SK-N-SH treated with all-trans-retinoic acid at 6 μM for 48 hours (cell line): ENCODE measurements around the gene GCLM.

ENCODE experiments used
- ATAC-seq: fragments of 200-7000 bp; cut with Tn5 transposase; 3 replicates; pipeline ENCODE4 v1.9.1; 2020; ENCODE audit warnings: mild to moderate bottlenecking, moderate library complexity
- ARNTL ChIP-seq: fragments of 450-650 bp; formaldehyde crosslinking; IDR thresholded peaks from 2 replicates; pipeline ENCODE4 v1.5.0; 2020; ENCODE audit warnings: low read depth, mild to moderate bottlenecking, moderate library complexity, borderline replicate concordance
- BACH2 ChIP-seq: fragments of 250-450 bp; sonication (Bioruptor Pico); IDR thresholded peaks from 2 replicates; pipeline ENCODE4 v1.9.0; 2021; ENCODE audit warnings: mild to moderate bottlenecking, borderline replicate concordance
- CSDC2 ChIP-seq: fragments of 250-450 bp; sonication (Bioruptor Pico); IDR thresholded peaks from 2 replicates; pipeline ENCODE4 v1.5.0; 2020; ENCODE audit warnings: mild to moderate bottlenecking, moderate library complexity
- CSRNP3 ChIP-seq: fragments of 250-450 bp; sonication (Bioruptor Pico); IDR thresholded peaks from 2 replicates; pipeline ENCODE4 v1.5.1; 2021; ENCODE audit warnings: mild to moderate bottlenecking, moderate library complexity
- ISL1 ChIP-seq: fragments of 250-450 bp; sonication (Bioruptor Pico); IDR thresholded peaks from 2 replicates; pipeline ENCODE4 v2.1.2; 2022; ENCODE audit warnings: mild to moderate bottlenecking, moderate library complexity
- OSR1 ChIP-seq: fragments of 250-450 bp; sonication (Bioruptor Pico); IDR thresholded peaks from 2 replicates; pipeline ENCODE4 v1.8.0; 2022; ENCODE audit warnings: moderate library complexity, mild to moderate bottlenecking, inconsistent platforms
- POU6F1 ChIP-seq: fragments of 250-450 bp; sonication (Bioruptor Pico); IDR thresholded peaks from 2 replicates; pipeline ENCODE4 v1.8.0; 2021; ENCODE audit warnings: low read depth, mild to moderate bottlenecking, moderate library complexity, borderline replicate concordance
- RARB ChIP-seq: fragments of 250-450 bp; sonication (Bioruptor Pico); IDR thresholded peaks from 2 replicates; pipeline ENCODE4 v1.8.0; 2021; ENCODE audit warnings: mild to moderate bottlenecking, moderate library complexity
- SNAI2 ChIP-seq: fragments of 250-450 bp; sonication (Bioruptor Pico); IDR thresholded peaks from 2 replicates; pipeline ENCODE4 v1.5.0; 2020; ENCODE audit warnings: mild to moderate bottlenecking, moderate library complexity
- TCF4 ChIP-seq: fragments of 250-450 bp; sonication (Bioruptor Pico); IDR thresholded peaks from 2 replicates; pipeline ENCODE4 v1.8.0; 2021; ENCODE audit warnings: mild to moderate bottlenecking, moderate library complexity, borderline replicate concordance
- ZC3H10 ChIP-seq: fragments of 250-450 bp; sonication (Bioruptor Pico); IDR thresholded peaks from 2 replicates; pipeline ENCODE4 v1.5.1; 2021; ENCODE audit warnings: mild to moderate bottlenecking, moderate library complexity
- ZFP3 ChIP-seq: fragments of 250-450 bp; sonication (Bioruptor Pico); IDR thresholded peaks from 2 replicates; pipeline ENCODE4 v1.5.0; 2020; ENCODE audit warnings: mild to moderate bottlenecking, moderate library complexity
- ZNF565 ChIP-seq: fragments of 450-650 bp; formaldehyde crosslinking; conservative IDR thresholded peaks from 2 replicates; pipeline ENCODE4 v1.5.0; 2020; ENCODE audit warnings: low read depth, mild to moderate bottlenecking, moderate library complexity
- ZNF70 ChIP-seq: fragments of 450-650 bp; formaldehyde crosslinking; IDR thresholded peaks from 2 replicates; pipeline ENCODE4 v1.5.0; 2020; ENCODE audit warnings: mild to moderate bottlenecking, moderate library complexity
- ZNF8 ChIP-seq: fragments of 450-650 bp; formaldehyde crosslinking; IDR thresholded peaks from 2 replicates; pipeline ENCODE4 v1.5.0; 2020; ENCODE audit warnings: mild to moderate bottlenecking, moderate library complexity
- TF ChIP-seq, protein P1 (sequence below): fragments of 250-450 bp; sonication (Bioruptor Pico); IDR thresholded peaks from 2 replicates; pipeline ENCODE4 v1.5.0; 2020; ENCODE audit warnings: mild to moderate bottlenecking, moderate library complexity
- TF ChIP-seq, protein P2 (sequence below): fragments of 250-450 bp; sonication (Bioruptor Pico); IDR thresholded peaks from 2 replicates; pipeline ENCODE4 v1.8.0; 2020; ENCODE audit warnings: mild to moderate bottlenecking, moderate library complexity, borderline replicate concordance
- TF ChIP-seq, protein P3 (sequence below): fragments of 250-450 bp; sonication (Bioruptor Pico); IDR thresholded peaks from 2 replicates; pipeline ENCODE4 v1.5.1; 2020; ENCODE audit warnings: low read depth, mild to moderate bottlenecking, moderate library complexity

The GCLM gene

DNA sequence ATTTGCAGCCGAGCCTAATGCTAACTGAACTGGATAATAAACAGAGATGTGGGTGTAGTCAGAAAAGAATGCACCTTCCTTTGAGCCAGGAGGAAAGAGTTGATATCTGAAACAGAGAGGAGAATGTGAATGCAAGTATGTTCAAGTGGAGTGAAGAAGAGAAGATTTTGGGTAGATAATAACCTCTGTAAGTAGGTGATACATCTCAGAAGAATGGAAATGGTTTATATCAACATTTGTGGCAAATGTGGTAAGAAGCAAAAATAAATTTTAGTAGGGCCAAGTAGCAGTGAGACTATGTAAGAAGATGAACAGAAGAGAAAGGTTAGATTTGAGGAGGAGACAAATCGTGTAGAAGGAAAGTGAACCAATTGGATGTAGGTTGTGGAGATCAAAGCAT lies 28.5 kb downstream of the GCLM start:
- TF ChIP-seq CSRNP3 (CRISPR knock-in tag) (no peak), OSR1 (CRISPR knock-in tag) (no peak), TCF4 (no peak), ISL1 (CRISPR knock-in tag) (no peak), RARB (CRISPR knock-in tag) (no peak), ZNF8 (CRISPR knock-in tag) (no peak), SNAI2 (CRISPR knock-in tag) (no peak), CSDC2 (CRISPR knock-in tag) (no peak), ZFP3 (CRISPR knock-in tag) (no peak), ZNF70 (CRISPR knock-in tag) (no peak), ZNF565 (CRISPR knock-in tag) (no peak)
- TF ChIP-seq, all 23 proteins: peak for 0

DNA sequence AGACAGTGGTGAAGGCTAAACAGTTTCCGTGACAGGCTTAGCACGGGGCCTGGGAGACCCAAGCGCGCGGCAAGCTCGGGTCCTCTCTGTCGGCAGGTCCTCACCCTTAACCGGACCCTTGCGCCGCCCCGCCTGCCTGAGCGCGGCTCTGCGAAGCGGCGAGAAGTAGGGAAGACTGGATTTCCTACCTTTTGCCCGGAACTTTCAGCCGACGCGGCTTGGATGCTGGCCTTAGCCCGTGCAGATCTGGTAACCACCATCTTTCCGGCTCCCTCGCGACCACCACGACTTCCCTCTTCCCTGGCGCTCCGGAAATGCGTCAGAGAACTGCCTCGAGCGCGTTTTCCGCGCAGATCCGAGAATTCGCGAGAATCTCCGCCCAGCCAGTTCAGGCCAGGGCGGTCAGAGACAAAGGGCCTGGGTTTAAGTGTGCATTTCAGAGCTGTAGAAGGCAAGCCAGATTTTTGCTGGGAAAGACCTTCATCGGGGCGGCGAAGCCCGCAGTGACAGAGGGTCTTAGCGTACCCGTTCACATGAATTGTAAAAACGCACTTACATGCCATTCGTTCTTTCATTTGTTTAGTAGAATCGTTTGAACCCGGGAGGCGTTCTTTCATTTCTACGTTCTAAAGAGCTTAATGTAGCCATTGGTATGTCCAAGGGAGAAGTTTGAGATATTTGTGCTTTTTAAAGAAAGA lies 30.2 kb downstream of the GCLM start, which contains the start of gene DNTTIP2:
Gene DNTTIP2, minus strand, starts transcription at position 318 of the 698 bp plus-strand sequence. Its CDS starts 58 bp downstream, at position 260.
- TF ChIP-seq POU6F1 (no peak), BACH2 (CRISPR knock-in tag) (no peak), RARB (CRISPR knock-in tag) (no peak), ZC3H10 (no peak)
- TF ChIP-seq, protein P1, sequence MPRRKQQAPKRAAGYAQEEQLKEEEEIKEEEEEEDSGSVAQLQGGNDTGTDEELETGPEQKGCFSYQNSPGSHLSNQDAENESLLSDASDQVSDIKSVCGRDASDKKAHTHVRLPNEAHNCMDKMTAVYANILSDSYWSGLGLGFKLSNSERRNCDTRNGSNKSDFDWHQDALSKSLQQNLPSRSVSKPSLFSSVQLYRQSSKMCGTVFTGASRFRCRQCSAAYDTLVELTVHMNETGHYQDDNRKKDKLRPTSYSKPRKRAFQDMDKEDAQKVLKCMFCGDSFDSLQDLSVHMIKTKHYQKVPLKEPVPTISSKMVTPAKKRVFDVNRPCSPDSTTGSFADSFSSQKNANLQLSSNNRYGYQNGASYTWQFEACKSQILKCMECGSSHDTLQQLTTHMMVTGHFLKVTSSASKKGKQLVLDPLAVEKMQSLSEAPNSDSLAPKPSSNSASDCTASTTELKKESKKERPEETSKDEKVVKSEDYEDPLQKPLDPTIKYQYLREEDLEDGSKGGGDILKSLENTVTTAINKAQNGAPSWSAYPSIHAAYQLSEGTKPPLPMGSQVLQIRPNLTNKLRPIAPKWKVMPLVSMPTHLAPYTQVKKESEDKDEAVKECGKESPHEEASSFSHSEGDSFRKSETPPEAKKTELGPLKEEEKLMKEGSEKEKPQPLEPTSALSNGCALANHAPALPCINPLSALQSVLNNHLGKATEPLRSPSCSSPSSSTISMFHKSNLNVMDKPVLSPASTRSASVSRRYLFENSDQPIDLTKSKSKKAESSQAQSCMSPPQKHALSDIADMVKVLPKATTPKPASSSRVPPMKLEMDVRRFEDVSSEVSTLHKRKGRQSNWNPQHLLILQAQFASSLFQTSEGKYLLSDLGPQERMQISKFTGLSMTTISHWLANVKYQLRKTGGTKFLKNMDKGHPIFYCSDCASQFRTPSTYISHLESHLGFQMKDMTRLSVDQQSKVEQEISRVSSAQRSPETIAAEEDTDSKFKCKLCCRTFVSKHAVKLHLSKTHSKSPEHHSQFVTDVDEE (CRISPR knock-in tag): peak; percentile 49; the same call in 1 of the 2 replicates
- TF ChIP-seq, protein P2, sequence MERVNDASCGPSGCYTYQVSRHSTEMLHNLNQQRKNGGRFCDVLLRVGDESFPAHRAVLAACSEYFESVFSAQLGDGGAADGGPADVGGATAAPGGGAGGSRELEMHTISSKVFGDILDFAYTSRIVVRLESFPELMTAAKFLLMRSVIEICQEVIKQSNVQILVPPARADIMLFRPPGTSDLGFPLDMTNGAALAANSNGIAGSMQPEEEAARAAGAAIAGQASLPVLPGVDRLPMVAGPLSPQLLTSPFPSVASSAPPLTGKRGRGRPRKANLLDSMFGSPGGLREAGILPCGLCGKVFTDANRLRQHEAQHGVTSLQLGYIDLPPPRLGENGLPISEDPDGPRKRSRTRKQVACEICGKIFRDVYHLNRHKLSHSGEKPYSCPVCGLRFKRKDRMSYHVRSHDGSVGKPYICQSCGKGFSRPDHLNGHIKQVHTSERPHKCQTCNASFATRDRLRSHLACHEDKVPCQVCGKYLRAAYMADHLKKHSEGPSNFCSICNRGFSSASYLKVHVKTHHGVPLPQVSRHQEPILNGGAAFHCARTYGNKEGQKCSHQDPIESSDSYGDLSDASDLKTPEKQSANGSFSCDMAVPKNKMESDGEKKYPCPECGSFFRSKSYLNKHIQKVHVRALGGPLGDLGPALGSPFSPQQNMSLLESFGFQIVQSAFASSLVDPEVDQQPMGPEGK (CRISPR knock-in tag): no peak
- peak; percentile 97 for ATAC-seq

More for the DNA sequence above, 28.5 kb downstream of the GCLM start:
- ATAC-seq: no peak

- TF ChIP-seq, protein P2 (CRISPR knock-in tag): no peak
- no peak for TF ChIP-seq ARNTL
- no peak for TF ChIP-seq ZNF8 (CRISPR knock-in tag)
- TF ChIP-seq ZC3H10: no peak
- no peak for TF ChIP-seq ZFP3 (CRISPR knock-in tag)
- TF ChIP-seq OSR1 (CRISPR knock-in tag): no peak
These were observed 30.7 kb downstream of the GCLM start for GRCh38 chr1:93878501-93878888.

DNA sequence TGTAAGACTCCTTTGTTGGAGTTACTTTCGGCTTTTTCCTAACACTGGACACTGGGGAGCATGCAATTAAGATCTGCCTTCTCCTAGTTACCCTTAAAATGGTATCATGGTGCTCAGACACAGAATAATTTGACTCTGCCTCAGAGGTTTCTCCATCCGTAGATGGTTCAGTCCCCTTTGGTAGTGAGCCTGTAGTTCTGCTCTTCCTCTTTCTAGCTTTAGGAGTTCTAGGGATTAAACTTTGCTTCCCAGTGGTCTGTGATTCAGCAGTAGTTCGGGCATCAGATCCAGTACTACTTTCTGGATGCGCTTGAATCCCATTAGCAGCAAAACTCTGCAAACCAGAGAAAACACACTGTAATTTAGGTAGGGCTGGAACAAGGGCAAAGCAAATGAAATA lies 31.7 kb downstream of the GCLM start:
- TF ChIP-seq RARB (CRISPR knock-in tag): no peak
- TF ChIP-seq ARNTL: no peak
- TF ChIP-seq CSDC2 (CRISPR knock-in tag): no peak
- TF ChIP-seq ZFP3 (CRISPR knock-in tag): no peak
- TF ChIP-seq, protein P3, sequence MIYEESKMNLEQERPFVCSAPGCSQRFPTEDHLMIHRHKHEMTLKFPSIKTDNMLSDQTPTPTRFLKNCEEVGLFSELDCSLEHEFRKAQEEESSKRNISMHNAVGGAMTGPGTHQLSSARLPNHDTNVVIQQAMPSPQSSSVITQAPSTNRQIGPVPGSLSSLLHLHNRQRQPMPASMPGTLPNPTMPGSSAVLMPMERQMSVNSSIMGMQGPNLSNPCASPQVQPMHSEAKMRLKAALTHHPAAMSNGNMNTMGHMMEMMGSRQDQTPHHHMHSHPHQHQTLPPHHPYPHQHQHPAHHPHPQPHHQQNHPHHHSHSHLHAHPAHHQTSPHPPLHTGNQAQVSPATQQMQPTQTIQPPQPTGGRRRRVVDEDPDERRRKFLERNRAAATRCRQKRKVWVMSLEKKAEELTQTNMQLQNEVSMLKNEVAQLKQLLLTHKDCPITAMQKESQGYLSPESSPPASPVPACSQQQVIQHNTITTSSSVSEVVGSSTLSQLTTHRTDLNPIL (CRISPR knock-in tag): no peak
- ATAC-seq: no peak

More at GRCh38 chr1:93878501-93878888, 30.7 kb downstream of the GCLM start:
- ATAC-seq: peak; percentile 5; the same call in 2 of the 3 replicates
